Spleen (tissue), 11 donors: ENCODE data around the gene RSPO3. TPM values are rescaled to one million over a fixed set of nuclear protein-coding genes. Genes with fewer than 3 reads are reported as not detected.

ENCODE experiments used
- DNase-seq: peaks from one replicate; pipeline ENCODE4 v3.0.0-alpha.2; 2020
- H3K27ac ChIP-seq, 8 donors: fragments of 200-600 bp; sonication (generic) in 7 of 8; 1 replicate in 4 of 8; 2 replicates in 4 of 8; pipeline versions ENCODE4 v1.5.0 to v1.8.0; 2016 to 2021; ENCODE audit warnings: inconsistent platforms in 4 of 8, mild to moderate bottlenecking in 4 of 8, moderate library complexity in 1 of 8
- H3K27me3 ChIP-seq, 7 donors: fragments of 200-600 bp; sonication (generic) in 6 of 7; replicated peaks in 1 of 7; 1 replicate in 4 of 7; 2 replicates in 3 of 7; pipeline versions ENCODE4 v1.5.0 to v1.8.0; 2016 to 2021; ENCODE audit warnings: inconsistent platforms in 3 of 7, mild to moderate bottlenecking in 1 of 7
- H3K36me3 ChIP-seq, 6 donors: fragments of 200-600 bp; sonication (generic) in 5 of 6; 1 replicate in 4 of 6; 2 replicates in 2 of 6; pipeline versions ENCODE4 v1.5.0 to v1.8.0; 2016 to 2021; ENCODE audit warnings: inconsistent platforms in 2 of 6
- H3K4me1 ChIP-seq, 6 donors: fragments of 200-600 bp; sonication (generic) in 5 of 6; 1 replicate in 3 of 6; 2 replicates in 3 of 6; pipeline versions ENCODE4 v1.5.0 to v1.8.0; 2016 to 2021; ENCODE audit warnings: inconsistent platforms in 3 of 6
- H3K4me3 ChIP-seq, 8 donors: fragments of 200-600 bp; sonication (generic) in 7 of 8; 1 replicate in 4 of 8; 2 replicates in 4 of 8; pipeline versions ENCODE4 v1.5.0 to v1.8.0; 2016 to 2021; ENCODE audit warnings: inconsistent platforms in 4 of 8, mild to moderate bottlenecking in 4 of 8, moderate library complexity in 2 of 8
- H3K9me3 ChIP-seq, 8 donors: fragments of 200-600 bp; sonication (generic) in 7 of 8; 1 replicate in 4 of 8; 2 replicates in 4 of 8; pipeline versions ENCODE4 v1.5.0 to v1.8.0; 2016 to 2021; ENCODE audit warnings: inconsistent platforms in 4 of 8
- CTCF ChIP-seq, 11 experiments: fragments of 200-600 bp in 7 of 11; fragments of 450-650 bp in 4 of 11; sonication (generic) in 4 of 11; IDR thresholded peaks in 8 of 11; conservative IDR thresholded peaks in 3 of 11; 1 replicate in 7 of 11; 2 replicates in 4 of 11; pipeline versions ENCODE4 v1.4.0 to v1.8.0; 2016 to 2021; ENCODE audit warnings: antibody characterized with exemption in 11 of 11, inconsistent platforms in 4 of 11, mild to moderate bottlenecking in 1 of 11
- POLR2A ChIP-seq, 3 donors: fragments of 450-650 bp; IDR thresholded peaks; one replicate each; pipeline ENCODE4 v1.5.1; 2017; ENCODE audit warnings: antibody characterized with exemption in 3 of 3, mild to moderate bottlenecking in 1 of 3
- POLR2AphosphoS5 ChIP-seq, 3 donors: sonication (generic); formaldehyde crosslinking; IDR thresholded peaks; one replicate each; pipeline ENCODE4 v1.5.1; 2017; ENCODE audit warnings: antibody characterized with exemption in 3 of 3
- WGBS, 5 donors: extraction: QIAGEN DNeasy Blood & Tissue Kit in 3 of 5; methylation state at CpG; one replicate each; pipeline versions ENCODE4 v1.1.5 to v1.1.7; 2013 to 2018; 5-methylcytosine and 5-hydroxymethylcytosine counted together
- intact Hi-C: fragments of 100-400 bp; cut with DNase I; formaldehyde crosslinking; loops from one replicate; pipeline ENCODE4 v1.15.0; 2023; ENCODE audit warnings: low total_unique reads
- polyA plus RNA-seq, 3 donors: library from polyadenylated mRNA; stranded (reverse); fragments of 200-250 nt; gene quantifications; one replicate each; pipeline ENCODE4 v1.2.1, GENCODE V29; 2013
- total RNA-seq, 7 donors: library from RNA; depleted of rRNA in 3 of 7; stranded (reverse); fragments of >200 nt in 3 of 7; fragmentation: NEBNext Ultra II Directional in 4 of 7; extraction: Animal tissue kit (Norgen Biotek cat#: 25700) in 4 of 7; gene quantifications; one replicate each; pipeline versions ENCODE4 v1.1.0 to v1.2.1, GENCODE V29; 2016 to 2021
- donor health status: healthy with polysubstance abuse.
- donor health status: DM: no; HTN: no; CAD: no; lungs with moderate emphysema.
- donor health status: DM: no; HTN: no; CAD: no.
- donor health status: Bipolar disorder and iron deficiency.
- donor health status: healthy.
- donor health status: DM: no; HTN: no; CAD: no.
- donor health status: DM: yes; HTN: yes; CAD: no.

Gene RSPO3
- total and polyA plus RNA-seq, 10 donors: 0.65 to 8.2 (median 1.5) TPM; not detected in 1

- intact Hi-C loops: no loop called here
- no peak overlapping the region for H3K4me3 ChIP-seq
- H3K9me3 ChIP-seq: no peaks in the 10 kb centered on the region
- no peaks in the 10 kb centered on the region for H3K27me3 ChIP-seq
- H3K36me3 ChIP-seq: no peaks in the 10 kb centered on the region
- H3K4me1 ChIP-seq: no peaks in the 10 kb centered on the region
- no peak overlapping the region for H3K27ac ChIP-seq
- DNase-seq: no peak
- TF ChIP-seq POLR2A (IDR thresholded peaks at IDR 0.05) (no peak), CTCF (IDR thresholded peaks at IDR 0.05 in 8 of 11, conservative IDR thresholded peaks at IDR 0.05 in 3 of 11) (no peak), POLR2AphosphoS5 (IDR thresholded peaks at IDR 0.05) (no peak)
Measured at GRCh38 chr6:127180426-127180825, 62.0 kb downstream of the RSPO3 start.

GRCh38 chr6:127182501-127182900, 64.0 kb downstream of the RSPO3 start:
- Histone ChIP-seq H3K4me3 (no peak overlapping the region), H3K27ac (no peak overlapping the region), H3K9me3 (no peaks in the 10 kb centered on the region), H3K4me1 (no peaks in the 10 kb centered on the region), H3K27me3 (no peaks in the 10 kb centered on the region), H3K36me3 (no peaks in the 10 kb centered on the region)
- 38 to 69% (median 65%) methylated on average over 1 of the region's 1 CpG for WGBS, 5 donors
- no peak for DNase-seq
- TF ChIP-seq POLR2AphosphoS5 (IDR thresholded peaks at IDR 0.05) (no peak), POLR2A (IDR thresholded peaks at IDR 0.05) (no peak), CTCF (IDR thresholded peaks at IDR 0.05 in 8 of 11, conservative IDR thresholded peaks at IDR 0.05 in 3 of 11) (no peak)
- intact Hi-C loops: no loop called here

GRCh38 chr6:127185437-127185995, 67.0 kb downstream of the RSPO3 start:
- intact Hi-C loops: no loop called here
- H3K36me3 ChIP-seq: no peaks in the 10 kb centered on the region
- WGBS, 5 donors: 70 to 94% (median 84%) methylated on average over 3 of the region's 3 CpGs
- H3K27ac ChIP-seq: no peak overlapping the region
- no peak overlapping the region for H3K4me3 ChIP-seq
- no peaks in the 10 kb centered on the region for H3K9me3 ChIP-seq
- DNase-seq: no peak
- no peaks in the 10 kb centered on the region for H3K27me3 ChIP-seq
- no peaks in the 10 kb centered on the region for H3K4me1 ChIP-seq
- no peak for TF ChIP-seq CTCF (IDR thresholded peaks at IDR 0.05 in 8 of 11, conservative IDR thresholded peaks at IDR 0.05 in 3 of 11)
- no peak for TF ChIP-seq POLR2AphosphoS5 (IDR thresholded peaks at IDR 0.05)
- no peak for TF ChIP-seq POLR2A (IDR thresholded peaks at IDR 0.05)

GRCh38 chr6:127186889-127187288, 68.4 kb downstream of the RSPO3 start:
- TF ChIP-seq CTCF (IDR thresholded peaks at IDR 0.05 in 8 of 11, conservative IDR thresholded peaks at IDR 0.05 in 3 of 11) (peak in 7 of 11 experiments; percentile 22 to 64 (median 53)), POLR2A (IDR thresholded peaks at IDR 0.05) (no peak)
- Histone ChIP-seq H3K27ac (no peak overlapping the region), H3K27me3 (no peaks in the 10 kb centered on the region), H3K4me1 (no peaks in the 10 kb centered on the region), H3K9me3 (no peaks in the 10 kb centered on the region), H3K36me3 (no peaks in the 10 kb centered on the region), H3K4me3 (no peak overlapping the region)
- intact Hi-C loops: no loop called here
- peak; percentile 92 for DNase-seq
- 40 to 45% (median 42%) methylated on average over 6 of the region's 6 CpGs for WGBS, 5 donors
